Bronchial epithelial cell (primary cell): ENCODE measurements around the gene SRC. TPM values are rescaled to one million over a fixed set of nuclear protein-coding genes. Genes with fewer than 3 reads are reported as not detected.

Experiments
- DNase-seq: peaks from one replicate; pipeline ENCODE4 v3.0.0-alpha.2; 2010; ENCODE audit warnings: low read depth
- FAIRE-seq: peaks from 2 replicates; lab custom pipeline; 2011; peaks lifted over from hg19 to GRCh38; lab: Jason Lieb, UNC
- H3K27me3 ChIP-seq: 2 replicates; pipeline ENCODE4 v1.5.1; 2011; ENCODE audit warnings: low read length; ENCODE audit not compliant: control insufficient read depth, insufficient read depth
- H3K36me3 ChIP-seq: 2 replicates; pipeline ENCODE4 v1.5.1; 2011; ENCODE audit warnings: low read length; ENCODE audit not compliant: control insufficient read depth, insufficient read depth
- H3K4me3 ChIP-seq: 2 replicates; pipeline ENCODE4 v1.5.1; 2011; ENCODE audit warnings: mild to moderate bottlenecking, low read depth, low read length, control low read depth
- total RNA-seq: library from RNA; depleted of rRNA; stranded (reverse); fragments of >200 nt; gene quantifications from 2 replicates; pipeline ENCODE4 v1.2.1, GENCODE V29; 2014
- TF ChIP-seq, protein P1 (sequence below): IDR thresholded peaks from 2 replicates; pipeline ENCODE4 v1.5.1; 2011; ENCODE audit warnings: mild to moderate bottlenecking, moderate library complexity, low read length, control low read depth, inconsistent platforms; ENCODE audit not compliant: insufficient read depth, severe bottlenecking

The SRC gene
- total RNA-seq, 1 donor from 2014 or later: 16.6 TPM

- DNase-seq (no peak), FAIRE-seq (no peak)
- TF ChIP-seq, protein P1, sequence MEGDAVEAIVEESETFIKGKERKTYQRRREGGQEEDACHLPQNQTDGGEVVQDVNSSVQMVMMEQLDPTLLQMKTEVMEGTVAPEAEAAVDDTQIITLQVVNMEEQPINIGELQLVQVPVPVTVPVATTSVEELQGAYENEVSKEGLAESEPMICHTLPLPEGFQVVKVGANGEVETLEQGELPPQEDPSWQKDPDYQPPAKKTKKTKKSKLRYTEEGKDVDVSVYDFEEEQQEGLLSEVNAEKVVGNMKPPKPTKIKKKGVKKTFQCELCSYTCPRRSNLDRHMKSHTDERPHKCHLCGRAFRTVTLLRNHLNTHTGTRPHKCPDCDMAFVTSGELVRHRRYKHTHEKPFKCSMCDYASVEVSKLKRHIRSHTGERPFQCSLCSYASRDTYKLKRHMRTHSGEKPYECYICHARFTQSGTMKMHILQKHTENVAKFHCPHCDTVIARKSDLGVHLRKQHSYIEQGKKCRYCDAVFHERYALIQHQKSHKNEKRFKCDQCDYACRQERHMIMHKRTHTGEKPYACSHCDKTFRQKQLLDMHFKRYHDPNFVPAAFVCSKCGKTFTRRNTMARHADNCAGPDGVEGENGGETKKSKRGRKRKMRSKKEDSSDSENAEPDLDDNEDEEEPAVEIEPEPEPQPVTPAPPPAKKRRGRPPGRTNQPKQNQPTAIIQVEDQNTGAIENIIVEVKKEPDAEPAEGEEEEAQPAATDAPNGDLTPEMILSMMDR: no peak
- Histone ChIP-seq H3K27me3 (no peaks in the 10 kb centered on the region), H3K4me3 (no peak overlapping the region), H3K36me3 (peaks cover 16% of the 10 kb centered on the region)
These were observed 7.4 kb downstream of the SRC start for GRCh38 chr20:37353285-37353849.

DNA sequence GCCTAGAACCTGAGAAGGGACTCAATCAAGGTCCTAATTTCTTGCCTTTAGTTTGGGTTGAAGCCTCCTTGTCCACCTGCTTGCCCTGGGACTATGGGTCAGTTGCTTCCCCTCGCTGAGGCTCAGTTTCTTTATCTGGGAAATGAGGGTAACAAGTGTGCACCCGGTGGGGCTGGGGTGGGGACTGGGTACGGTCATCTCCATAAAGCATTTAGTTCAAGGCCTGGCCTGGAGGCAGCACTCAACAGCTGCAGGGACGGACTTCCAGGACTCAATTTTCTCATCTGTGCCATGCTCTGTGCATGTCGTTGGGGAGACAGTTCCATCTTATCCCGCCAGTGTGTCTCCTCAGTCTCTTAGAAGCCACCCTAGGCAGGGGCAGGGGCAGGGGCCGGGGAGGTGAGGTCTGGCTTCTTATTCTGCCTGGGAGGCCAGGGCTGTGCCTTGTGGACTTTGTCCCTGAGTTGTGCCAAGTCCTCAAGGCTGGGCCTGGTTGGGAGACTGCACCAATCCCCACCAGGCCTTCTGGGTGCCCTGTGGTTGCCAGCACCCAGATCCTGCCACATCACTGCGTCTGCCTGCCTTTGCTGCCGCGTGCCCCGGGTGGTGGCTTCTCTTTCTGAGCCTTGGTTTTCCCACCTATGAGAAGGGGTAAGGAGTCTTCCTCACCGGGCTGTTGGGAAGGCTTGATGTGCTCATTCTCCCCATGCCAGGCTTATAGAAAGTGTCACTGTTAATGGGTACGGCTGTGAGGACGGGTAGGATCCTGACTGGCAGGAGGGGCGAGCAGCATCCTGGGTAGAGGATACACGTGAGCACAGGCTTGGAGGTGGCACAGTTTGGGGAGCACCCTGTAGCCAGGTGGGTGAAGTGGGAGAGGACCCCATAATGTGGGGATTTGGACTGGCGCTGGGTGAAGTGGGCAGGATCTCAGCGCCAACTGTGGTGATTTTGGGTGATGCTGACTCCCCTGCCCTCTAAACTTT, 8.6 kb downstream of the SRC start:
- peaks cover 16% of the 10 kb centered on the region for H3K36me3 ChIP-seq
- TF ChIP-seq, protein P1: no peak
- no peak for FAIRE-seq
- no peaks in the 10 kb centered on the region for H3K27me3 ChIP-seq
- DNase-seq: no peak
- no peak overlapping the region for H3K4me3 ChIP-seq

DNA sequence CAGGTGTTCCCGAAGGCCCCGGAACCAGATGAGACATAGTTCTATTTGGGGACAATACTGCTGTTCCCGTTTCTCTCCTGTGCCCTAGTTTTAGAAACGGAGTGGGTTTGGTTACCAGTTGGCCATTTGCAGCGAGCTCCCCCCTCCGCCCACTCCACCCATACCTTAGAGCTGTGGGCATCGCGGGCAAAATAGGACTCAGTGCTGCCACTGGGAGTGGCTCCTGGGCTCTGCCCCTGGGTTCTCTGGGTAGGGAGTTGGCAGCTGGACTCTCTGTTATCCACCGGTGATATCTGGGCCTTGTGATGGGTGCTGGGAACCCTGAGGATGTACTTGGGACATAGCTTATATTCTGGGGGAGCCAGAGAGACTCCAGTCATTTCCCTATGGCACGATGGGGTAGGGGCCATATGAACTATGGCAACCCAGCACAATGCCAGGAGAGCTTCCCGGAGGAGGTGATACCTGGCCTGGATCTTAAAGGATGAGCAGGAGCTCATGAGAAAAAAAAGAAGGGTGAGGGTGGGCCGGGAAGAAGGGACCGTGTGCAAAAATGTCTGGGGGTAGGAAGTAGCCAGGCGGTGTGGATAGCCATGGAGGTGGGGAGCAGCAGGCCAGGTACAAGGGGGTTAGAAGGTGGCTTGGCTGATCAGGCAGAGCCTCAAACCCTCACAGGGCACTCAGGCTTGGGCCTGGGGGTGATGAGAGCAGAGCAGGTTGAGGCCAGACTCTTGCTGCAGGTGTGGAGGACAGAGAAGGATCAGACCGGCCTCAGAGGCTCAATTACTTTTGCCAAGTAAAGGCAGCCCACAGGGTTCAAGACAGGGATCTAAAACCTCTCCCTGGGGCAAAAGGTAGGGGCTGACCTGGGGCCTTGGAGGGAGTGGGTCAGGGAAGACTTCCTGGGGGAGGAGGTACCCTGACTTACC, 9.6 kb downstream of the SRC start:
- Histone ChIP-seq H3K27me3 (no peaks in the 10 kb centered on the region), H3K4me3 (no peak overlapping the region), H3K36me3 (peaks cover 16% of the 10 kb centered on the region)
- TF ChIP-seq, protein P1: no peak
- DNase-seq (no peak), FAIRE-seq (no peak)

- peak; percentile 65 for DNase-seq
- TF ChIP-seq, protein P1: no peak
- Histone ChIP-seq H3K4me3 (no peak overlapping the region), H3K27me3 (no peaks in the 10 kb centered on the region), H3K36me3 (peaks cover 15% of the 10 kb centered on the region)
- FAIRE-seq: no peak
These were observed 10.4 kb downstream of the SRC start for GRCh38 chr20:37356387-37356786.

GRCh38 chr20:37356961-37357371, 11.0 kb downstream of the SRC start:
- no peak overlapping the region for H3K4me3 ChIP-seq
- H3K27me3 ChIP-seq: no peaks in the 10 kb centered on the region
- DNase-seq (no peak), FAIRE-seq (no peak)
- TF ChIP-seq, protein P1: no peak
- peaks cover 13% of the 10 kb centered on the region for H3K36me3 ChIP-seq
